Body of pancreas (tissue), 4 donors: ENCODE results near the gene DMD. TPM values are rescaled to one million over a fixed set of nuclear protein-coding genes. Genes with fewer than 3 reads are reported as not detected.

Experiments used
- ATAC-seq: fragments of 150-250 bp; one replicate; pipeline ENCODE4 v1.9.1; 2016
- DNase-seq, 4 donors: peaks; one replicate each; pipeline ENCODE4 v3.0.0-alpha.2; 2019
- H3K27ac ChIP-seq, 4 donors: fragments of 200-600 bp; sonication (generic); 1 replicate in 3 of 4; 2 replicates in 1 of 4; pipeline versions ENCODE4 v1.5.1 to v1.6.1; 2016 to 2019; ENCODE audit warnings: mild to moderate bottlenecking in 1 of 4, mixed read lengths in 1 of 4, moderate library complexity in 1 of 4
- H3K27me3 ChIP-seq, 2 donors: fragments of 200-600 bp; sonication (generic); one replicate each; pipeline ENCODE4 v1.6.0; 2016; ENCODE audit warnings: mild to moderate bottlenecking in 1 of 2
- H3K36me3 ChIP-seq, 2 donors: fragments of 200-600 bp; sonication (generic); replicated peaks in 1 of 2; 2 replicates each; pipeline ENCODE4 v1.5.1; 2016; ENCODE audit warnings: low read depth in 2 of 2; ENCODE audit not compliant: insufficient read depth in 1 of 2
- H3K4me1 ChIP-seq: fragments of 200-600 bp; sonication (generic); one replicate; pipeline ENCODE4 v1.6.0; 2016
- H3K4me3 ChIP-seq, 2 donors: fragments of 200-600 bp; sonication (generic); 1 replicate in 1 of 2; 2 replicates in 1 of 2; pipeline ENCODE4 v1.5.1; 2016 to 2019
- H3K9me3 ChIP-seq, 3 donors: fragments of 200-600 bp; sonication (generic); 1 replicate in 2 of 3; 2 replicates in 1 of 3; pipeline ENCODE4 v1.5.1; 2016
- CTCF ChIP-seq, 7 experiments: fragments of 450-650 bp in 4 of 7; fragments of 200-600 bp in 3 of 7; sonication (generic) in 3 of 7; IDR thresholded peaks; one replicate each; pipeline ENCODE4 v1.5.1; 2016 to 2019; ENCODE audit warnings: antibody characterized with exemption in 7 of 7
- POLR2A ChIP-seq, 3 donors: fragments of 450-650 bp; IDR thresholded peaks; one replicate each; pipeline ENCODE4 v1.6.1; 2016; ENCODE audit warnings: antibody characterized with exemption in 3 of 3, mild to moderate bottlenecking in 2 of 3
- WGBS, 2 donors: methylation state at CpG; one replicate each; pipeline ENCODE4 v1.1.5; 2017; 5-methylcytosine and 5-hydroxymethylcytosine counted together
- intact Hi-C: fragments of 100-400 bp; cut with DNase I; formaldehyde crosslinking; loops from one replicate; pipeline ENCODE4 v1.15.1; 2023
- total RNA-seq, 2 donors: library from RNA; depleted of rRNA; stranded (reverse); fragments of >200 nt; gene quantifications; one replicate each; pipeline ENCODE4 v1.1.0, GENCODE V29; 2016

Gene DMD
- total RNA-seq, 2 donors from 2014 or later: 28.5 to 38.6 TPM

- WGBS, 2 donors: 63 to 75% methylated on average over 6 of the region's 6 CpGs
- Histone ChIP-seq H3K4me1 (no peaks in the 10 kb centered on the region), H3K4me3 (no peak overlapping the region), H3K27ac (no peak overlapping the region), H3K36me3 (no peaks in the 10 kb centered on the region), H3K9me3 (no peaks in the 10 kb centered on the region), H3K27me3 (no peaks in the 10 kb centered on the region)
- ATAC-seq: no peak
- intact Hi-C loops: no loop called here
- DNase-seq: no peak
- no peak for TF ChIP-seq CTCF (IDR thresholded peaks at IDR 0.05)
- TF ChIP-seq POLR2A (IDR thresholded peaks at IDR 0.05): no peak
Observed at GRCh38 chrX:31130457-31131220, 2080.7 kb downstream of the DMD start.

GRCh38 chrX:31128855-31129254 is 2082.5 kb downstream of the DMD start:
- DNase-seq (no peak), ATAC-seq (no peak)
- Histone ChIP-seq H3K27ac (no peak overlapping the region), H3K27me3 (no peaks in the 10 kb centered on the region), H3K36me3 (no peaks in the 10 kb centered on the region), H3K9me3 (no peaks in the 10 kb centered on the region), H3K4me3 (no peak overlapping the region), H3K4me1 (no peaks in the 10 kb centered on the region)
- WGBS, 2 donors: 73 to 92% methylated on average over 4 of the region's 4 CpGs
- intact Hi-C loops: no loop called here
- no peak for TF ChIP-seq CTCF (IDR thresholded peaks at IDR 0.05)
- no peak for TF ChIP-seq POLR2A (IDR thresholded peaks at IDR 0.05)

GRCh38 chrX:31127716-31128115 is 2083.6 kb downstream of the DMD start:
- TF ChIP-seq CTCF (IDR thresholded peaks at IDR 0.05): no peak
- no peak for TF ChIP-seq POLR2A (IDR thresholded peaks at IDR 0.05)
- Histone ChIP-seq H3K4me1 (no peaks in the 10 kb centered on the region), H3K27me3 (no peaks in the 10 kb centered on the region), H3K4me3 (no peak overlapping the region), H3K27ac (no peak overlapping the region), H3K36me3 (no peaks in the 10 kb centered on the region), H3K9me3 (no peaks in the 10 kb centered on the region)
- DNase-seq: no peak
- WGBS, 2 donors: 100% methylated on average over 3 of the region's 3 CpGs
- no peak for ATAC-seq
- intact Hi-C loops: no loop called here

- ATAC-seq: no peak
- Histone ChIP-seq H3K4me3 (no peak overlapping the region), H3K27ac (no peak overlapping the region), H3K9me3 (no peaks in the 10 kb centered on the region), H3K36me3 (no peaks in the 10 kb centered on the region), H3K4me1 (no peaks in the 10 kb centered on the region), H3K27me3 (no peaks in the 10 kb centered on the region)
- 88 to 90% methylated on average over 7 of the region's 7 CpGs for whole genome bisulfite sequencing, 2 donors
- intact Hi-C loops: no loop called here
- DNase-seq: no peak
- TF ChIP-seq POLR2A (IDR thresholded peaks at IDR 0.05) (no peak), CTCF (IDR thresholded peaks at IDR 0.05) (no peak)
Observed at GRCh38 chrX:31126205-31126604, 2085.1 kb downstream of the DMD start.

GRCh38 chrX:31124536-31124935 is 2086.8 kb downstream of the DMD start:
- TF ChIP-seq POLR2A (IDR thresholded peaks at IDR 0.05): no peak
- no peak for TF ChIP-seq CTCF (IDR thresholded peaks at IDR 0.05)
- WGBS, 2 donors: 40 to 55% methylated on average over 4 of the region's 4 CpGs
- H3K27me3 ChIP-seq: no peaks in the 10 kb centered on the region
- H3K4me1 ChIP-seq: no peaks in the 10 kb centered on the region
- H3K4me3 ChIP-seq: no peak overlapping the region
- intact Hi-C loops: no loop called here
- no peak for ATAC-seq
- H3K9me3 ChIP-seq: no peaks in the 10 kb centered on the region
- no peak overlapping the region for H3K27ac ChIP-seq
- no peak for DNase-seq
- H3K36me3 ChIP-seq: no peaks in the 10 kb centered on the region
